Testis (tissue), 3 donors: ENCODE results near the gene ST6GALNAC6. TPM values are rescaled to one million over a fixed set of nuclear protein-coding genes. Genes with fewer than 3 reads are reported as not detected.

Experiments used
- DNase-seq: peaks from one replicate; pipeline ENCODE4 v3.0.0-alpha.2; 2019
- H3K27ac ChIP-seq, 2 donors: fragments of 200-600 bp; sonication (generic); one replicate each; pipeline ENCODE4 v1.5.1; 2019
- H3K27me3 ChIP-seq: fragments of 200-600 bp; sonication (generic); one replicate; pipeline ENCODE4 v1.5.1; 2019
- H3K36me3 ChIP-seq: fragments of 200-600 bp; sonication (generic); one replicate; pipeline ENCODE4 v1.5.1; 2017; ENCODE audit warnings: low read depth; ENCODE audit errors: missing control alignments
- H3K4me1 ChIP-seq: fragments of 200-600 bp; sonication (generic); one replicate; pipeline ENCODE4 v1.5.1; 2019
- H3K4me3 ChIP-seq, 2 donors: fragments of 200-600 bp; sonication (generic); one replicate each; pipeline ENCODE4 v1.5.1; 2017 to 2019
- H3K9me3 ChIP-seq: fragments of 200-600 bp; sonication (generic); one replicate; pipeline ENCODE4 v1.5.1; 2017
- POLR2A ChIP-seq: fragments of 450-650 bp; IDR thresholded peaks from one replicate; pipeline ENCODE4 v1.6.1; 2017; ENCODE audit warnings: antibody characterized with exemption, mild to moderate bottlenecking, moderate library complexity
- WGBS, 2 donors: methylation state at CpG; one replicate each; pipeline ENCODE4 v1.1.5; 2018; 5-methylcytosine and 5-hydroxymethylcytosine counted together
- intact Hi-C: fragments of 100-400 bp; cut with DNase I; formaldehyde crosslinking; loops from one replicate; pipeline ENCODE4 v1.15.1; 2023; ENCODE audit warnings: low total_unique reads
- microRNA-seq, 2 donors: library from miRNA; unstranded; fragments of <30 nt; microRNA quantifications; one replicate each; pipeline ENCODE4, GENCODE V29; 2016; ENCODE audit warnings: borderline number of aligned reads in 2 of 2, borderline replicate concordance in 1 of 2
- polyA plus RNA-seq: library from polyadenylated mRNA; stranded (reverse); fragments of 350-450 nt; fragmentation: Illumina TruSeq; extraction: RNeasy Lipid Tissue Mini Kit (QIAGEN cat#74804); gene quantifications from one replicate; pipeline ENCODE4 v1.2.3, GENCODE V29; 2014; ENCODE audit warnings: low read depth, low replicate concordance; ENCODE audit not compliant: insufficient read depth
- small RNA-seq, 2 donors: library from RNA; depleted of rRNA; stranded (forward); fragments of <200 nt; gene quantifications; one replicate each; pipeline ENCODE3, GENCODE V24; 2016
- total RNA-seq, 2 donors: library from RNA; depleted of rRNA; stranded (reverse); fragments of >200 nt; gene quantifications; one replicate each; pipeline ENCODE4 v1.2.3, GENCODE V29; 2016
- TF ChIP-seq, protein P1 (sequence below), 3 experiments: fragments of 450-650 bp in 2 of 3; fragments of 200-600 bp in 1 of 3; sonication (generic) in 1 of 3; IDR thresholded peaks; one replicate each; pipeline ENCODE4 v1.5.1; 2016 to 2019; ENCODE audit warnings: antibody characterized with exemption in 3 of 3, mild to moderate bottlenecking in 2 of 3, moderate library complexity in 1 of 3

The ST6GALNAC6 gene
- total and polyA plus RNA-seq, 3 donors from 2014 or later = 43.0 to 70.3 (median 46.3) TPM

DNA sequence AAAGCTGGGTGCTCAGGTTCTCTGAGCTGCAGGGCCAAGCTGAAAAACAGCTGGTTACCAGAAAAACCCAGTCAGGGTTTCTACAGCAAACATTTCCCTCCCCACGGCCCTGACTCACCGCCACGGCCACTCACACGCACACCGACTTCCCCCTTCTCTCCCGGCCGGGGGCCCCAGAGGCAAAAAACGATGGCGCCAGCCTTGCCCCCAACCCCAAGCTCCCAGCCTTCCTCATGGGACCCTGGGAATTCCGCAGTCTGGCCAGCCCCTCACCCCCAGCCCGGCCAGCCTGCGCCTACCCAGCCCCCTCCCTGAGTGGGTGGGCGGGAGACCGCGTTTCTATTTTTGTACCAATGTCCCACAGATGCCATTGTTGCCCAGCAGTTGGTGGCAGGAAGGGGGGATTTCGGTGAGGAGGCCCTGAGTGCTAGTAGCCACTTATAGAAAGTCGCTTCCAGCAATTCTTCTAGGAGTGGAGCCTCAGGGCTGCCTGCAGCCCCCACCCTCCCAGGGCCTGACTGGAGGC, 63.3 kb downstream of the ST6GALNAC6 start:
- Histone ChIP-seq H3K4me3 (no peak overlapping the region), H3K4me1 (peaks cover 74% of the 10 kb centered on the region)

More for the DNA sequence above, 63.3 kb downstream of the ST6GALNAC6 start:
- DNase-seq = no peak
- 44 to 50% methylated on average over 15 to 17 of the region's 17 CpGs for WGBS, 2 donors
- intact Hi-C loops = no loop called here
- Histone ChIP-seq H3K27me3 (no peaks in the 10 kb centered on the region), H3K27ac (peak overlapping the region; percentile 9 to 85), H3K9me3 (no peaks in the 10 kb centered on the region), H3K36me3 (no peaks in the 10 kb centered on the region)
- no peak for TF ChIP-seq POLR2A
- TF ChIP-seq, protein P1, sequence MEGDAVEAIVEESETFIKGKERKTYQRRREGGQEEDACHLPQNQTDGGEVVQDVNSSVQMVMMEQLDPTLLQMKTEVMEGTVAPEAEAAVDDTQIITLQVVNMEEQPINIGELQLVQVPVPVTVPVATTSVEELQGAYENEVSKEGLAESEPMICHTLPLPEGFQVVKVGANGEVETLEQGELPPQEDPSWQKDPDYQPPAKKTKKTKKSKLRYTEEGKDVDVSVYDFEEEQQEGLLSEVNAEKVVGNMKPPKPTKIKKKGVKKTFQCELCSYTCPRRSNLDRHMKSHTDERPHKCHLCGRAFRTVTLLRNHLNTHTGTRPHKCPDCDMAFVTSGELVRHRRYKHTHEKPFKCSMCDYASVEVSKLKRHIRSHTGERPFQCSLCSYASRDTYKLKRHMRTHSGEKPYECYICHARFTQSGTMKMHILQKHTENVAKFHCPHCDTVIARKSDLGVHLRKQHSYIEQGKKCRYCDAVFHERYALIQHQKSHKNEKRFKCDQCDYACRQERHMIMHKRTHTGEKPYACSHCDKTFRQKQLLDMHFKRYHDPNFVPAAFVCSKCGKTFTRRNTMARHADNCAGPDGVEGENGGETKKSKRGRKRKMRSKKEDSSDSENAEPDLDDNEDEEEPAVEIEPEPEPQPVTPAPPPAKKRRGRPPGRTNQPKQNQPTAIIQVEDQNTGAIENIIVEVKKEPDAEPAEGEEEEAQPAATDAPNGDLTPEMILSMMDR (IDR thresholded peaks at IDR 0.05) = no peak

Small RNA genes lying within 50 kb of the gene (microRNA-seq; reads per million reads assigned to microRNA genes)
- gene MIR4672 = 0 to 0.70 reads per million in 2 donors

Small RNA genes lying within 50 kb of the gene (small RNA-seq; reads per million reads assigned to genes)
- 0 reads per million in 2 donors for gene MIR4672
- 0 reads per million in 2 donors for gene RNA5SP296

Other genes with a start within 250 kb of the ST6GALNAC6 start
- 10 to 100 TPM; 11.6 to 26.5 TPM for gene CFAP157, start 192.6 kb downstream of the ST6GALNAC6 start, total RNA-seq
- gene CFAP157, start 192.6 kb downstream of the ST6GALNAC6 start, polyA plus RNA-seq = 30.6 TPM
- gene PTRH1, start 183.9 kb downstream of the ST6GALNAC6 start, total RNA-seq = 10 to 100 TPM; 19.0 to 24.5 TPM
- 18.2 TPM for gene PTRH1, start 183.9 kb downstream of the ST6GALNAC6 start, polyA plus RNA-seq
- 10 to 100 TPM; 25.0 to 32.7 TPM for gene TTC16, start 183.5 kb downstream of the ST6GALNAC6 start, total RNA-seq
- 46.2 TPM for gene TTC16, start 183.5 kb downstream of the ST6GALNAC6 start, polyA plus RNA-seq
- 10 to 100 TPM; 28.7 to 32.0 TPM for gene TOR2A, start 164.3 kb downstream of the ST6GALNAC6 start, total RNA-seq
- 30.4 TPM for gene TOR2A, start 164.3 kb downstream of the ST6GALNAC6 start, polyA plus RNA-seq
- 1 to 10 TPM; 6.6 to 9.6 TPM for gene SH2D3C, start 120.9 kb downstream of the ST6GALNAC6 start, total RNA-seq
- gene SH2D3C, start 120.9 kb downstream of the ST6GALNAC6 start, polyA plus RNA-seq = 8.8 TPM
- 100 to 1,000 TPM; 136 to 163 TPM for gene CDK9, start 113.6 kb downstream of the ST6GALNAC6 start, total RNA-seq
- 77.1 TPM for gene CDK9, start 113.6 kb downstream of the ST6GALNAC6 start, polyA plus RNA-seq
- 100 to 1,000 TPM in 1 of 2 donors, 10 to 100 TPM in 1; 99.3 to 105 TPM for gene FPGS, start 96.7 kb downstream of the ST6GALNAC6 start, total RNA-seq
- 37.9 TPM for gene FPGS, start 96.7 kb downstream of the ST6GALNAC6 start, polyA plus RNA-seq
- 100 to 1,000 TPM; 132 to 214 TPM for gene ENG, start 44.9 kb downstream of the ST6GALNAC6 start, total RNA-seq
- 144 TPM for gene ENG, start 44.9 kb downstream of the ST6GALNAC6 start, polyA plus RNA-seq
- gene AK1, start 21.9 kb downstream of the ST6GALNAC6 start, total RNA-seq = 100 to 1,000 TPM in 1 of 2 donors, 10 to 100 TPM in 1; 86.7 to 103 TPM
- gene AK1, start 21.9 kb downstream of the ST6GALNAC6 start, polyA plus RNA-seq = 154 TPM
- 10 to 100 TPM; 18.8 to 24.7 TPM for gene ST6GALNAC4, start 17.4 kb upstream of the ST6GALNAC6 start, total RNA-seq
- 10.3 TPM for gene ST6GALNAC4, start 17.4 kb upstream of the ST6GALNAC6 start, polyA plus RNA-seq
- 10 to 100 TPM in 1 of 2 donors, 1 to 10 TPM in 1; 8.4 to 10.2 TPM for gene PIP5KL1, start 31.2 kb upstream of the ST6GALNAC6 start, total RNA-seq
- gene PIP5KL1, start 31.2 kb upstream of the ST6GALNAC6 start, polyA plus RNA-seq = 3.9 TPM
- 10 to 100 TPM; 33.5 to 36.4 TPM for gene DPM2, start 38.3 kb upstream of the ST6GALNAC6 start, total RNA-seq
- 46.6 TPM for gene DPM2, start 38.3 kb upstream of the ST6GALNAC6 start, polyA plus RNA-seq
- gene EEIG1, start 81.4 kb upstream of the ST6GALNAC6 start, total RNA-seq = 100 to 1,000 TPM; 119 to 129 TPM
- 75.7 TPM for gene EEIG1, start 81.4 kb upstream of the ST6GALNAC6 start, polyA plus RNA-seq
- gene NAIF1, start 167.7 kb upstream of the ST6GALNAC6 start, total RNA-seq = 10 to 100 TPM; 18.5 to 19.4 TPM
- 25.1 TPM for gene NAIF1, start 167.7 kb upstream of the ST6GALNAC6 start, polyA plus RNA-seq
- gene SLC25A25, start 168.6 kb upstream of the ST6GALNAC6 start, total RNA-seq = 10 to 100 TPM; 19.1 to 21.1 TPM
- 15.0 TPM for gene SLC25A25, start 168.6 kb upstream of the ST6GALNAC6 start, polyA plus RNA-seq
- gene PTGES2, start 228.1 kb upstream of the ST6GALNAC6 start, total RNA-seq = 10 to 100 TPM; 95.8 to 96.4 TPM
- gene PTGES2, start 228.1 kb upstream of the ST6GALNAC6 start, polyA plus RNA-seq = 53.1 TPM
- not detected for gene LCN2, start 249.8 kb upstream of the ST6GALNAC6 start, total RNA-seq
- 2.2 TPM for gene LCN2, start 249.8 kb upstream of the ST6GALNAC6 start, polyA plus RNA-seq